ENCODE results near the gene GPC1.

GPC1 gene

DNA sequence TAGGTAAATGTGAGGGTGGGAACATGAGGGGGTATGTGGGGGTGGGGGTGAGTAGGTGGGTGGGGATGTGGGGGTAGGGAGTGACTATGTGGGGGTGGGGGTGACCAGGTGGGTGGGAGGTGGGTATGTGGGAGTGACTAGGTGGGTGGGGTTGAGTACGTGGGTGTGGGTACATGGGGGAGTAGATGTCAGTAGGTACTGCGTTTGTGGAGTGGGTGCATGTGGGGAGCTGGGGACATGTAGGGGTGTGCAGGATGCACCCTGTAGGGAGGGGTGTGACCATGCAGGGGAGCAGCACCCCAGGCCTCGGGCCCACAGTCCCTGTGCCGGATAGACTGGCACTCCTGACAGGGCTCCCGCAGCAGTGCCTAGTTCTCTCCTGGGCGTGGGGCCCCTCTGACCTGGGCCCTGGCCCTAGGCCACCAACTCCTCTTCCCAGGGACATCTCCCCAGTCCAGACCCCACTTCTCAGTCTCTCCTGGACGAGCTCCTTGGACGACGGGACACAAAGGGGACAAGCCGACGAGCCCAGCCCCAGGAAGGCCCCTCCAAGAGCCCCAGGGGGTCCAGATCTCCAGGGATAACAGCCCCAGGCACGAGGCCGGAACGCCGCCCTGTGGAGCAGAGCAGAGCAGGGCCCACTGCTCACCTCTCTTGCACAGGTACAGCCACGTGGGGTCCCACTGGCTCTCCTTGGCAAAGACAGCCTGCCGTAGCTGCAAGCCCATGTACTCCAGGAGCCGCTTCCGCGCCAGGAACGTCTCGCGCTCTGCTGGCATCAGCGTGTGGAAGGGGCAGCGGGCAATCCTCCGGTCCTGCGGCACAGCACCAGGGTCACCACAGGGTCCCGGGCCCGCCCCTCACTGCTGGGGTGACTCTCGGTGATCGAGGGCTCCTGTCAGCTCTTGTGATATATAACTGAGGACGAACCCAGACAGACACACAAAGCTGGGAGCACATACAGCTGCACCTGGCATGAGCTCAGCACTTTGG is 64.1 kb downstream of the GPC1 start:
- Histone ChIP-seq H3K4me1 (ENCODE audit: control insufficient read depth, insufficient read depth, low read length) (no peaks in the 10 kb centered on the region), H3K36me3 (ENCODE audit: control insufficient read depth, insufficient read depth, low read length) (no peaks in the 10 kb centered on the region), H3K9me3 (ENCODE audit: control insufficient read depth, insufficient read depth, low read length) (no peaks in the 10 kb centered on the region), H3K9ac (ENCODE audit: low read depth, low read length) (no peak overlapping the region), H3K4me3 (ENCODE audit: low read depth, low read length) (no peak overlapping the region), H3K27me3 (ENCODE audit: control insufficient read depth, insufficient read depth, low read length) (no peaks in the 10 kb centered on the region)

GRCh38 chr2:240500561-240501423 is 65.3 kb downstream of the GPC1 start:
- no peaks in the 10 kb centered on the region for H3K36me3 ChIP-seq (ENCODE audit: control insufficient read depth, insufficient read depth, low read length)

GRCh38 chr2:240501531-240501991 is 66.1 kb downstream of the GPC1 start:
- no peaks in the 10 kb centered on the region for H3K4me1 ChIP-seq (ENCODE audit: control insufficient read depth, insufficient read depth, low read length)
- H3K36me3 ChIP-seq (ENCODE audit: control insufficient read depth, insufficient read depth, low read length): no peaks in the 10 kb centered on the region
- no peaks in the 10 kb centered on the region for H3K27me3 ChIP-seq (ENCODE audit: control insufficient read depth, insufficient read depth, low read length)
- no peak overlapping the region for H3K4me3 ChIP-seq (ENCODE audit: low read depth, low read length)
- no peak overlapping the region for H3K9ac ChIP-seq (ENCODE audit: low read depth, low read length)
- no peaks in the 10 kb centered on the region for H3K9me3 ChIP-seq (ENCODE audit: control insufficient read depth, insufficient read depth, low read length)

More at GRCh38 chr2:240500561-240501423, 65.3 kb downstream of the GPC1 start:
- no peak overlapping the region for H3K4me3 ChIP-seq (ENCODE audit: low read depth, low read length)
- no peaks in the 10 kb centered on the region for H3K9me3 ChIP-seq (ENCODE audit: control insufficient read depth, insufficient read depth, low read length)
- H3K4me1 ChIP-seq (ENCODE audit: control insufficient read depth, insufficient read depth, low read length): no peaks in the 10 kb centered on the region
- H3K9ac ChIP-seq (ENCODE audit: low read depth, low read length): no peak overlapping the region
- H3K27me3 ChIP-seq (ENCODE audit: control insufficient read depth, insufficient read depth, low read length): no peaks in the 10 kb centered on the region

DNA sequence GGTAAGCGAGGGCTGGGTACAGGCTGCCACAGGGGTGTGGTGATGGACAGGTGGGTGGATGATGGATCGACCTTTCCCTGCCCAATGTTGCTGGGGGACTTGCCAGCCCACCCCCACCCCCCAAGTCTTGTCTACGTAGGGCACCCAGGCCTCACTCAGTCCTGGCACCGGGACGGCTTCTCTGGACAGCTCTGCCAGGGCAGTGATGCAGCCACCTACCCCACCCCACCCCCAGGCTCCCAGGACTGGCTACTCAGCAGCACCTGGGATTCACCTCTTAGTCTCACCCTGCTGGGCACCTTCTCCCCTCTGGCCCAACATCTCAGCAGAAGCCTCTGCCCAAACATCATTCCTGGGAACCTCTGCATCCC is 66.6 kb downstream of the GPC1 start:
- Histone ChIP-seq H3K9ac (ENCODE audit: low read depth, low read length) (no peak overlapping the region), H3K4me3 (ENCODE audit: low read depth, low read length) (no peak overlapping the region), H3K36me3 (ENCODE audit: control insufficient read depth, insufficient read depth, low read length) (no peaks in the 10 kb centered on the region), H3K9me3 (ENCODE audit: control insufficient read depth, insufficient read depth, low read length) (no peaks in the 10 kb centered on the region), H3K4me1 (ENCODE audit: control insufficient read depth, insufficient read depth, low read length) (no peaks in the 10 kb centered on the region), H3K27me3 (ENCODE audit: control insufficient read depth, insufficient read depth, low read length) (no peaks in the 10 kb centered on the region)

GRCh38 chr2:240502430-240503121 is 67.1 kb downstream of the GPC1 start:
- H3K4me1 ChIP-seq (ENCODE audit: control insufficient read depth, insufficient read depth, low read length): no peaks in the 10 kb centered on the region
- no peaks in the 10 kb centered on the region for H3K9me3 ChIP-seq (ENCODE audit: control insufficient read depth, insufficient read depth, low read length)
- H3K27me3 ChIP-seq (ENCODE audit: control insufficient read depth, insufficient read depth, low read length): no peaks in the 10 kb centered on the region
- no peaks in the 10 kb centered on the region for H3K36me3 ChIP-seq (ENCODE audit: control insufficient read depth, insufficient read depth, low read length)
- H3K4me3 ChIP-seq (ENCODE audit: low read depth, low read length): no peak overlapping the region
- H3K9ac ChIP-seq (ENCODE audit: low read depth, low read length): no peak overlapping the region

DNA sequence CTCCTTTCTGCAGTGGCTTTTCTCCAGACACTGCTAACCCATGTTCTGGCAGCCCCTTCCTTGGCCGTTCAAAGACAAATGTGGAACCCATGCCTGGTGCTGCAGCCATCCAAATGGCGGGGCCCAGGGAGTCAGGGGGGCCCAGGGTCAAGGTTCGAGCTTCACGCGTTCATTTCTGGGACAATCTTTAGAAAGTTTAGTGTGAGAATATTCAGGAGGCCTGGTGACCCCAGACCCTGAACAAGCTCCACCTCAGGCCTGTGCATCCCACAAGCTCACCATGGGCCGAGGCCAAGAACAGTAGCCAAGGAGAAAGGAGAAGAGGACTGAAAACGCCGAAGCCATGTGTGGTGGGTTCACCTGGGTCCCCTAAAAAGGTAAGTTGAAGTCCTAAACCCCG is 67.9 kb downstream of the GPC1 start:
- Histone ChIP-seq H3K4me1 (ENCODE audit: control insufficient read depth, insufficient read depth, low read length) (no peaks in the 10 kb centered on the region), H3K9ac (ENCODE audit: low read depth, low read length) (no peak overlapping the region), H3K9me3 (ENCODE audit: control insufficient read depth, insufficient read depth, low read length) (no peaks in the 10 kb centered on the region), H3K27me3 (ENCODE audit: control insufficient read depth, insufficient read depth, low read length) (no peaks in the 10 kb centered on the region), H3K36me3 (ENCODE audit: control insufficient read depth, insufficient read depth, low read length) (no peaks in the 10 kb centered on the region), H3K4me3 (ENCODE audit: low read depth, low read length) (no peak overlapping the region)

GRCh38 chr2:240503848-240504247 is 68.4 kb downstream of the GPC1 start:
- Histone ChIP-seq H3K4me3 (ENCODE audit: low read depth, low read length) (no peak overlapping the region), H3K27me3 (ENCODE audit: control insufficient read depth, insufficient read depth, low read length) (no peaks in the 10 kb centered on the region), H3K36me3 (ENCODE audit: control insufficient read depth, insufficient read depth, low read length) (no peaks in the 10 kb centered on the region), H3K9ac (ENCODE audit: low read depth, low read length) (no peak overlapping the region), H3K9me3 (ENCODE audit: control insufficient read depth, insufficient read depth, low read length) (no peaks in the 10 kb centered on the region), H3K4me1 (ENCODE audit: control insufficient read depth, insufficient read depth, low read length) (no peaks in the 10 kb centered on the region)

- Histone ChIP-seq H3K9me3 (ENCODE audit: control insufficient read depth, insufficient read depth, low read length) (no peaks in the 10 kb centered on the region), H3K27me3 (ENCODE audit: control insufficient read depth, insufficient read depth, low read length) (no peaks in the 10 kb centered on the region), H3K9ac (ENCODE audit: low read depth, low read length) (no peak overlapping the region), H3K4me1 (ENCODE audit: control insufficient read depth, insufficient read depth, low read length) (no peaks in the 10 kb centered on the region), H3K4me3 (ENCODE audit: low read depth, low read length) (no peak overlapping the region), H3K36me3 (ENCODE audit: control insufficient read depth, insufficient read depth, low read length) (no peaks in the 10 kb centered on the region)
These were observed 70.4 kb downstream of the GPC1 start for GRCh38 chr2:240505910-240506309.

GRCh38 chr2:240506406-240507059 is 71.1 kb downstream of the GPC1 start:
- H3K4me1 ChIP-seq (ENCODE audit: control insufficient read depth, insufficient read depth, low read length): no peaks in the 10 kb centered on the region
- no peak overlapping the region for H3K4me3 ChIP-seq (ENCODE audit: low read depth, low read length)
- no peaks in the 10 kb centered on the region for H3K9me3 ChIP-seq (ENCODE audit: control insufficient read depth, insufficient read depth, low read length)
- no peaks in the 10 kb centered on the region for H3K36me3 ChIP-seq (ENCODE audit: control insufficient read depth, insufficient read depth, low read length)
- no peak overlapping the region for H3K9ac ChIP-seq (ENCODE audit: low read depth, low read length)
- no peaks in the 10 kb centered on the region for H3K27me3 ChIP-seq (ENCODE audit: control insufficient read depth, insufficient read depth, low read length)

DNA sequence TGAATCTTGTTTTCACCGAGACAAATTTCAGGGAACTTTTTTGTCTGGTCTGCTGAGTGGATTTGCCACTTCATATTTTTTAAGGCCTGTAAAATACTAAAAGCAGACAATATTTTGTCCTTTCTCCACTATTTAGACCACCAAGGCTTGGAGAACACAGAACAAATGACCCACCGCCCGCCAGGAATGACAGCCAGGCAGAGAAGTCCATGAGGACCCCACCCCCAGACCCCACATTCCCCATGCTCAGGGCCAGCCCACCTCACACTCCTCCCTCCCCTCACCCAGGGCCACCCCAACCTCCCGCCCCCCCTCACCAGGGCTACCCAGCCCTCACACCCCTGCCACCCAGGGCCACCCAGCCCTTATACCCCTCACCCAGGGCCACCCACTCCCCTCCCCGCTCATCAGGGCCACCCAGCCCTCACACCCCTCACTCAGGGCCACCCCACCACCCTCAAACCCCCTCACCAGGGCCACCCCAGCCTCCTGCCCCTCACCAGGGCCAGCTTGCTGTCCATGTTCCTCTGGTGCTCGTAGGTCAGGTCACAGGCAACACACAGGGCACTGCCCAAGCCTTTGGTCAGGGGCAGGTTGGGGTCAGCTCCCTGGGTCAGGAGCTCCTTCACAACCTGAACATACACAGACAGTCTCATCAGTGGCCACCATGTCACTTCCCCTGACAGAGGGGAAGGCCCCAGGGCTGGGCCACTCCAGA is 71.8 kb downstream of the GPC1 start:
- Histone ChIP-seq H3K9ac (ENCODE audit: low read depth, low read length) (no peak overlapping the region), H3K4me1 (ENCODE audit: control insufficient read depth, insufficient read depth, low read length) (no peaks in the 10 kb centered on the region), H3K9me3 (ENCODE audit: control insufficient read depth, insufficient read depth, low read length) (no peaks in the 10 kb centered on the region), H3K27me3 (ENCODE audit: control insufficient read depth, insufficient read depth, low read length) (no peaks in the 10 kb centered on the region), H3K36me3 (ENCODE audit: control insufficient read depth, insufficient read depth, low read length) (no peaks in the 10 kb centered on the region), H3K4me3 (ENCODE audit: low read depth, low read length) (no peak overlapping the region)
